ENCODE measurements around the gene FRMD8. TPM values are rescaled to one million over a fixed set of nuclear protein-coding genes. Genes with fewer than 3 reads are reported as not detected.
"Not testable (repeated sequence)": the region's sequence is repeated elsewhere in the genome, so short reads cannot be mapped to it uniquely, and the experiment has no call there.

The FRMD8 gene
- total and polyA plus RNA-seq, 2 donors from 2014 or later: 9.4 to 41.3 TPM

DNA sequence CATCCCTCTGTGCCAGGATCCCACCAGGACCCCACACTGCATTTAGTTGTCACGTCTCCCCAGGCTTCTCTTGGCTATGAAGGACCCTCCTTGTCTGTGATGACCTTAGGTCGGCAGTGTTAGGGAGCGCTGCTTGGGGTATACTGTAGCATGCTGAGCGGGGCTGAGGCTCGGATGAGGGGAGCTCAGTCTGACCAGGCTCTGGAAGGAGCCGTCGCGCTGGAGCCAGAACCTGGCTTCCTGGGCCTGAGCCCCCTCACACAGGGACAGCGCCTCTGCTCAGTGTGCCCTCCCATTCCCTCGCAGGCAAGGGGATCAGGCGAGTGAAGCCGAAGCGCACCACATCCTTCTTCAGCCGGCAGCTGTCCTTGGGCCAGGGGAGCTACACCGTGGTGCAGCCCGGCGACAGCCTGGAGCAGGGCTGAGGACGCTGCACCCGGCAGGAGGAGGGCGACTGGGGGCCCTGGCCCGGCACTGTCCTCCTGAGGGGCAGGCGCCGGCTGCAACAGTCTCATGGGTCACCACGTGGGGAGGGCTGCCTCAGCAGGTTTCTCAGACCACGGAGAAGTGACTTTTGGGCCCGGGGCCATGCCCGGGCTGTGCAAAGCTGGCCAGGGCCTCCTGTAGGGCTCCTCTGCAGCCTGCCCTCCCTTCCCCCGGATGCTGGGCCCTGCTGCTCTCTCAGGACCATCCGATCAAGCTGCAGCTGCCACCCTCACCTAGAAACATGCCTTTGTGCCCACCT lies 24.7 kb downstream of the FRMD8 start:
- Histone ChIP-seq H3K9me3 (ENCODE audit: control insufficient read depth in 2 of 3, insufficient read depth in 1 of 3, low read length in 3 of 3) (no peaks in the 10 kb centered on the region), H3K27me3 (ENCODE audit: control insufficient read depth, insufficient read depth, low read length) (no peaks in the 10 kb centered on the region), H3K4me1 (ENCODE audit: control insufficient read depth in 2 of 3, insufficient read depth in 2 of 3, low read depth in 1 of 3, low read length in 3 of 3) (peaks cover 0 to 10% (median 9%) of the 10 kb centered on the region in 3 donors), H3K9ac (ENCODE audit: low read length in 3 of 3) (no peak overlapping the region), H3K4me3 (ENCODE audit: low read length in 3 of 3) (no peak overlapping the region), H3K27ac (ENCODE audit: low read depth in 2 of 2, low read length in 2 of 2) (no peak overlapping the region), H3K36me3 (ENCODE audit: control insufficient read depth in 2 of 3, insufficient read depth in 3 of 3, low read length in 3 of 3) (peaks cover 0 to 4% (median 4%) of the 10 kb centered on the region in 3 donors)
- intact Hi-C loops (cut with DNase I): no loop called here
- TF ChIP-seq, protein P1, sequence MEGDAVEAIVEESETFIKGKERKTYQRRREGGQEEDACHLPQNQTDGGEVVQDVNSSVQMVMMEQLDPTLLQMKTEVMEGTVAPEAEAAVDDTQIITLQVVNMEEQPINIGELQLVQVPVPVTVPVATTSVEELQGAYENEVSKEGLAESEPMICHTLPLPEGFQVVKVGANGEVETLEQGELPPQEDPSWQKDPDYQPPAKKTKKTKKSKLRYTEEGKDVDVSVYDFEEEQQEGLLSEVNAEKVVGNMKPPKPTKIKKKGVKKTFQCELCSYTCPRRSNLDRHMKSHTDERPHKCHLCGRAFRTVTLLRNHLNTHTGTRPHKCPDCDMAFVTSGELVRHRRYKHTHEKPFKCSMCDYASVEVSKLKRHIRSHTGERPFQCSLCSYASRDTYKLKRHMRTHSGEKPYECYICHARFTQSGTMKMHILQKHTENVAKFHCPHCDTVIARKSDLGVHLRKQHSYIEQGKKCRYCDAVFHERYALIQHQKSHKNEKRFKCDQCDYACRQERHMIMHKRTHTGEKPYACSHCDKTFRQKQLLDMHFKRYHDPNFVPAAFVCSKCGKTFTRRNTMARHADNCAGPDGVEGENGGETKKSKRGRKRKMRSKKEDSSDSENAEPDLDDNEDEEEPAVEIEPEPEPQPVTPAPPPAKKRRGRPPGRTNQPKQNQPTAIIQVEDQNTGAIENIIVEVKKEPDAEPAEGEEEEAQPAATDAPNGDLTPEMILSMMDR (IDR thresholded peaks at IDR 0.05; ENCODE audit: borderline replicate concordance, extremely low read depth, insufficient read depth): no peak
- FAIRE-seq (no peak), DNase-seq (peak in 2 of 5 donors; percentile 45 to 67)

DNA sequence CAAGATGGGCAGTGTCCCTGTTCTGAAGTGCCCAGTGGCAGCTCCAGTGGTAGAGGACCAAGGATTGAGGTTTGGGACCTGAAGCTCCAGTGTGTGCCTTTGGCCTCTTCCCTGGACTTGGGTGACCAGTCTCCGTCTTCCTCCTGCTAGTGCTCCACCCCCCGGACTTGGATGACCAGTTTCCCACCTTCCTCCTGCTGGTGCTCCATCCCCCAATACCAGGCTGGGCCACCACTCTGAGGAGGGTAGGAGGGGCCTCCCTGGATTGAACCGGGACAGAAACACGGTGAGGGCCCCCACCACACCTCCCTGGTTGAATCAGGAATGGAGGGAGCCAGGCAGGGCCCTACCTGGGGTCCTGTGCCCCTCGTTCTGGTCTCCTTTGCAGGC lies 25.2 kb downstream of the FRMD8 start:
- Histone ChIP-seq H3K4me3 (ENCODE audit: low read length in 3 of 3) (no peak overlapping the region), H3K27me3 (ENCODE audit: control insufficient read depth, insufficient read depth, low read length) (no peaks in the 10 kb centered on the region), H3K9me3 (ENCODE audit: control insufficient read depth in 2 of 3, insufficient read depth in 1 of 3, low read length in 3 of 3) (no peaks in the 10 kb centered on the region), H3K4me1 (ENCODE audit: control insufficient read depth in 2 of 3, insufficient read depth in 2 of 3, low read depth in 1 of 3, low read length in 3 of 3) (peaks cover 0 to 15% (median 12%) of the 10 kb centered on the region in 3 donors), H3K27ac (ENCODE audit: low read depth in 2 of 2, low read length in 2 of 2) (no peak overlapping the region), H3K36me3 (ENCODE audit: control insufficient read depth in 2 of 3, insufficient read depth in 3 of 3, low read length in 3 of 3) (peaks cover 0 to 4% (median 4%) of the 10 kb centered on the region in 3 donors), H3K9ac (ENCODE audit: low read length in 3 of 3) (no peak overlapping the region)
- FAIRE-seq (no peak), DNase-seq (peak in 1 of 5 donors; percentile 39)
- intact Hi-C loops (cut with DNase I): no loop called here
- TF ChIP-seq, protein P1 (IDR thresholded peaks at IDR 0.05; ENCODE audit: borderline replicate concordance, extremely low read depth, insufficient read depth): no peak

DNA sequence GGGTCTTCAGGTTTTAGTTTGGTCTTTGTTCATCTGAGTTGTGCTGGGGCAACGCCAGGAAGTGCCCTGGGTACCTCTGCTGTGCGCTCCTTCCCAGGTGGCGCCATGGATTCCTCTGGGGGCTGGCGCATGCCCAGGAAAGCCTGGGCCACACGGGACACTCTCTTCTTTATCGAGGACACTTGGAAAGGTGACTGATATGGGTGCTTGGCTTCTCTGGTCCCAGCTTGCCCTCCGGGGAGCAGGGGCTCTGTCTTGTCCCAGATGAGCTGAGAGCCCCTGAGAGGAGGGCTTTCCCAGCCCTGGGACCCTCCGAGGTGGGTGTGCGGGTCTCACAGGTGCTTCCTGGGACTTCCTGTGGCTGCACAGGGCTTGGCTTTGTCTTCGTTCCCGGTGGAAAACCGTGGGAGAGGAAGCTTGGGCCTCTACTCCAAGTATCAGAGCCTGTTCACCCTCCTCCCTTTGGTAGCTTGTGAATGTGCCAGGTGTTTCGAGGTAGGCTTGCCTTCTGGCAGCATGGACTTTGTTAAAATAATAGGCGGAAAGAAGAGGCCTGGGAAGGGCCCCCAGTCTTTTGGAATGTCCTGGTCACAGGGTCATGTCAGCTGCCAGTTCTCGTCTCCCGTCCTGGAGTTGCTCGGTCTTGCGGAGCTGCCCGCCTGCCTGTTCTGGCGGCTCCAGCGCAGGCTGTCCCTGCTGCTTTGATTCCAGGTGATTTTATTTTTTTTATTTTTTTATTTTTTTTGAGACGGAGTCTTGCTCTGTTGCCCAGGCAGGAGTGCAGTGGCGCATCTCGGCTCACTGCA lies 26.0 kb downstream of the FRMD8 start:
- peaks cover 0 to 4% (median 4%) of the 10 kb centered on the region in 3 donors for H3K36me3 ChIP-seq (ENCODE audit: control insufficient read depth in 2 of 3, insufficient read depth in 3 of 3, low read length in 3 of 3)
- H3K27ac ChIP-seq (ENCODE audit: low read depth in 2 of 2, low read length in 2 of 2): no peak overlapping the region
- H3K4me3 ChIP-seq (ENCODE audit: low read length in 3 of 3): no peak overlapping the region
- H3K4me1 ChIP-seq (ENCODE audit: control insufficient read depth in 2 of 3, insufficient read depth in 2 of 3, low read depth in 1 of 3, low read length in 3 of 3): peaks cover 0 to 23% (median 20%) of the 10 kb centered on the region in 3 donors
- TF ChIP-seq, protein P1 (IDR thresholded peaks at IDR 0.05; ENCODE audit: borderline replicate concordance, extremely low read depth, insufficient read depth): no peak
- H3K9ac ChIP-seq (ENCODE audit: low read length in 3 of 3): no peak overlapping the region
- DNase-seq (peak in 3 of 5 donors; percentile 44 to 69 (median 52)), FAIRE-seq (no peak)
- H3K27me3 ChIP-seq (ENCODE audit: control insufficient read depth, insufficient read depth, low read length): no peaks in the 10 kb centered on the region
- intact Hi-C loops (cut with DNase I): no loop called here
- H3K9me3 ChIP-seq (ENCODE audit: control insufficient read depth in 2 of 3, insufficient read depth in 1 of 3, low read length in 3 of 3): no peaks in the 10 kb centered on the region

DNA sequence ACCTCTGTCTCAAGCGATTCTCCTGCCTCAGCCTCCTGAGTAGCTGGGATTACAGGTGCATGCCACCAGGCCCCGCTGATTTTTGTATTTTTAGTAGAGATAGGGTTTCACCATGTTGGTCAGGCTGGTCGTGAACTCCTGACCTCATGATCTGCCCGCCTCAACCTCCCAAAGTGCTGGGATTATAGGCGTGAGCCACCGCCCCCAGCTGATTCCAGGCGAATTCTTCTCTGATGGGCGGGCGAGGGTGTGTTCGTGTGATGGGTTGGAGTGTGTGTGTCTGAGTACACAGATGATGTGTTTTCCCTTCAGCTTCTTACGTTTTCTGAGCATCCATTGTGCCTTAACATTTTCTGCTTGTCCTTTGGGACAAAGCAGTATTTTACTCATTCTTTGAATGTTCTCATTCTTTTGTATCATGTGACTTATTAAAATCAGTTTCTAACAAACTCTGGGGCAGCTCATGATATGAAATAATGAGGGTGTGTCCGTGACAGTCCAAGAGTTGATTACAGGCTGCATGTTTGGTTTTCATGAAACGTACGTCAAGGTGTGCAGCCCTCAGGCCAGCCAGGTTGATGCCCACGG lies 26.7 kb downstream of the FRMD8 start:
- H3K27ac ChIP-seq (ENCODE audit: low read depth in 2 of 2, low read length in 2 of 2); H3K27me3 ChIP-seq (ENCODE audit: control insufficient read depth, insufficient read depth, low read length); H3K9me3 ChIP-seq (ENCODE audit: control insufficient read depth in 2 of 3, insufficient read depth in 1 of 3, low read length in 3 of 3); H3K9ac ChIP-seq (ENCODE audit: low read length in 3 of 3); H3K4me3 ChIP-seq (ENCODE audit: low read length in 3 of 3); intact Hi-C loops (cut with DNase I); H3K36me3 ChIP-seq (ENCODE audit: control insufficient read depth in 2 of 3, insufficient read depth in 3 of 3, low read length in 3 of 3); FAIRE-seq: not testable (repeated sequence)
- DNase-seq: peak in 2 of 5 donors; percentile 20 to 36
- H3K4me1 ChIP-seq (ENCODE audit: control insufficient read depth in 2 of 3, insufficient read depth in 2 of 3, low read depth in 1 of 3, low read length in 3 of 3): peaks cover 2 to 30% (median 27%) of the 10 kb centered on the region in 3 donors

Data from kidney (tissue), 14 donors.